ENCODE results near the gene ZNF8. TPM values are rescaled to one million over a fixed set of nuclear protein-coding genes. Genes with fewer than 3 reads are reported as not detected.

The ZNF8 gene
- polyA plus RNA-seq, 4 donors: 0.54 to 4.3 (median 1.5) TPM

Other genes starting within 250 kb of the ZNF8 start
- under 1 TPM in 2 of 4 donors, not detected in 2; 0.21 to 0.38 TPM for gene ZSCAN1, start 244.9 kb upstream of the ZNF8 start, polyA plus RNA-seq
- gene ZNF135, start 219.7 kb upstream of the ZNF8 start, polyA plus RNA-seq: 1 to 10 TPM in 2 of 4 donors, under 1 TPM in 2; 0.67 to 6.2 (median 1.4) TPM
- gene ZSCAN18, start 180.7 kb upstream of the ZNF8 start, polyA plus RNA-seq: 10 to 100 TPM in 2 of 4 donors, 1 to 10 TPM in 2; 6.3 to 58.1 (median 18.5) TPM
- gene ZNF329, start 128.2 kb upstream of the ZNF8 start, polyA plus RNA-seq: 10 to 100 TPM in 1 of 4 donors, 1 to 10 TPM in 3; 1.1 to 12.3 (median 2.7) TPM
- 10 to 100 TPM; 13.6 to 34.8 (median 22.7) TPM for gene ZNF274, start 95.9 kb upstream of the ZNF8 start, polyA plus RNA-seq
- 10 to 100 TPM; 11.9 to 31.9 (median 17.8) TPM for gene ZNF544, start 50.0 kb upstream of the ZNF8 start, polyA plus RNA-seq
- 10 to 100 TPM; 34.8 to 53.9 (median 51.6) TPM for gene ERVK3-1, start 26.4 kb downstream of the ZNF8 start, polyA plus RNA-seq
- gene ZSCAN22, start 48.0 kb downstream of the ZNF8 start, polyA plus RNA-seq: 1 to 10 TPM in 2 of 4 donors, under 1 TPM in 2; 0.67 to 3.2 (median 1.0) TPM
- gene A1BG, start 74.5 kb downstream of the ZNF8 start, polyA plus RNA-seq: 10 to 100 TPM in 1 of 4 donors, 1 to 10 TPM in 1, under 1 TPM in 1, not detected in 1; 0.64 to 45.9 (median 9.3) TPM
- 1 to 10 TPM in 1 of 4 donors, under 1 TPM in 2, not detected in 1; 0.22 to 2.3 (median 0.82) TPM for gene ZNF497, start 83.8 kb downstream of the ZNF8 start, polyA plus RNA-seq
- gene ZNF837, start 102.1 kb downstream of the ZNF8 start, polyA plus RNA-seq: 1 to 10 TPM; 2.9 to 5.3 (median 3.8) TPM
- gene RPS5, start 108.3 kb downstream of the ZNF8 start, polyA plus RNA-seq: 1,000 to 10,000 TPM in 3 of 4 donors, 100 to 1,000 TPM in 1; 863 to 1,751 (median 1,458) TPM
- gene RNF225, start 116.7 kb downstream of the ZNF8 start, polyA plus RNA-seq: not detected
- 1 to 10 TPM; 1.8 to 7.6 (median 6.0) TPM for gene ZNF584, start 129.7 kb downstream of the ZNF8 start, polyA plus RNA-seq
- 1 to 10 TPM in 2 of 4 donors, under 1 TPM in 2; 0.22 to 7.9 (median 0.78) TPM for gene ZNF132, start 161.2 kb downstream of the ZNF8 start, polyA plus RNA-seq
- 1 to 10 TPM; 1.1 to 4.9 (median 2.1) TPM for gene ZNF324B, start 172.7 kb downstream of the ZNF8 start, polyA plus RNA-seq
- 1 to 10 TPM; 3.2 to 5.8 (median 4.2) TPM for gene ZNF324, start 188.1 kb downstream of the ZNF8 start, polyA plus RNA-seq
- gene ZNF446, start 197.4 kb downstream of the ZNF8 start, polyA plus RNA-seq: 10 to 100 TPM in 1 of 4 donors, 1 to 10 TPM in 3; 7.3 to 11.4 (median 8.6) TPM
- 10 to 100 TPM in 1 of 4 donors, 1 to 10 TPM in 3; 2.2 to 17.0 (median 6.1) TPM for gene SLC27A5, start 233.0 kb downstream of the ZNF8 start, polyA plus RNA-seq
- 10 to 100 TPM in 1 of 4 donors, 1 to 10 TPM in 3; 4.7 to 11.4 (median 6.9) TPM for gene ZBTB45, start 240.9 kb downstream of the ZNF8 start, polyA plus RNA-seq

Measured in small intestine (tissue), 4 donors.